ENCODE measurements around the gene IQSEC2.

Gene IQSEC2

GRCh38 chrX:53268173-53268572 lies 13.2 kb downstream of the IQSEC2 start:
- no peak for DNase-seq (ENCODE audit: low read depth, low spot score)

DNA sequence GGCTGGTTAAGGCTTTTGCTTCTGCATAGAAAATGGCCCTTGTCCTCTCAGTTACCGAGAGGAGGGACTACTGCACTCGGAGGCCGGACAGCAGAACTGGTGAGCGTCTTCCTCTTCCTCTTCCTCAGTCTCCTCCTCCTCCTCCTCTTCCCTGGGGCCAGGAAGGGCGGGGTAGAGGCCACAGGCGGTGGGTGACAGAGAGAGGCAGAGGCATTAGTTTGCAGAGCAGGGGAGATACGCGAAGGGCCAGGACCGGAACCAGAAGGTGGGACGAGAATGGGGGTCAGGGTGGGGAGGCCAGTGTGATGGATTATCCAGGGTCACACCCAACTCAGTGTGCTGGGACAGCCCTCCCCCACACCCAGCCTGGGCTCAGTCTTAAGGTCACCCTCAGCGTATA lies 14.5 kb downstream of the IQSEC2 start:
- no peak for DNase-seq (ENCODE audit: low read depth, low spot score)

DNA sequence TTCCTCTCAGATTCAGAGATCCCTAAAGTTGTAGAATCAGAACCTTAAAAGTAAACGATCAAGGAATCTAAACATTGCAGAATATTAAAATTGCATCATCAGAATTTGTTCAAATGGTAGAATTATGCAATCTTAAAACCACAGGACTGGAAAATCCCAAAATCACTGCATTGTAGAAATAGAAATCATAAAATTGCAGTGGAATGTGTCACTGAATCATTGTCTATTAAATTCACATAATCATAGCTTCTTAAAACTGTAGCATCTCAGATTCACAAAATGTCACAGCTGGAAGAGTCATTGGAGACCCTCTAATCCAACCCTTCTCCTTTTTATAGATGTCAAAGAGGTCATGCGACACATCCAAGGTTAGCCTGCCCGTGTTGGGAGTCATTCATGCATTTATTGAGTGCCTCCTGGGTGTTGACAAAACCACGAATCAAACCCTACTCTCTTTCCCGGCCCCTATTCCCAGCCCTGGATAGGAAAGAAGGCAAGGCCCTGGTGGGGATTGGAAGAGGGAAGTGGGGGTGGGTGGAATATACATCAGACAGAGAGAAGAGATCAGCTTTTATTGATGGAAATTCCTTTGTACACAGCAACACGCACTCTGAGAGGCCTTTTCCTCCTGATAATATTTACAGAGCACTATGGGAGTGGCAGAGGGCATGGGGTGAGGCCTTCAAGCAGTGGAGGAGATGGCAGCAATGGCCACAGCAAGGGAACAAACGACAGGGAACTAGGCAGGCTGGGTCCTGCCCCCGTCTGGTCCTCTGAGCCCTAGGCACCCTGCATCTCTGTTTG lies 15.4 kb downstream of the IQSEC2 start:
- DNase-seq (ENCODE audit: low read depth, low spot score), result no peak

DNA sequence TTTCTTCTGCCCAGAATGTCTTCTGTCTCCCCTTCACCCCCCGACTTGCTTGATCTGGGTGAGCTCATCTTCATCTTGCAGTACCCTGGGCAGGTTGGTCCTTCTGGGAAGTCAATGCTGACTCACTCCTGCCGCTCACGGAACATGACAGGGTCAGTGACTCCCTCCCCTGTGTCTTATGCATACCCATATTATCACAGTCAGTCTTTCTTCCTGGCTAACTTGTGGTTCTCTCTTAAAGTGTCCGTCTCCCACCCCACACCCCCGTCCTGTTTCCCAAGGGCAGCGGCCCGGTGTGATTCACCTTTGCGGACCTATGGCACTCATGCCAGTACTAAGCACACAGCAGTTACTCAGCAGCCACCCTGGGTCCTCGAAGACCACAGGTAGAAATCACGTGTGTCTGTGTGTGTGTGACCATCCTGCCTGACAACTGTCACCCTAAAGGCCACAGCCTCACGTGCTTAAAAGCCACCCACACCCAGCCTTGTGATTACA lies 17.7 kb downstream of the IQSEC2 start:
- DNase-seq (ENCODE audit: low read depth, low spot score), result no peak

DNA sequence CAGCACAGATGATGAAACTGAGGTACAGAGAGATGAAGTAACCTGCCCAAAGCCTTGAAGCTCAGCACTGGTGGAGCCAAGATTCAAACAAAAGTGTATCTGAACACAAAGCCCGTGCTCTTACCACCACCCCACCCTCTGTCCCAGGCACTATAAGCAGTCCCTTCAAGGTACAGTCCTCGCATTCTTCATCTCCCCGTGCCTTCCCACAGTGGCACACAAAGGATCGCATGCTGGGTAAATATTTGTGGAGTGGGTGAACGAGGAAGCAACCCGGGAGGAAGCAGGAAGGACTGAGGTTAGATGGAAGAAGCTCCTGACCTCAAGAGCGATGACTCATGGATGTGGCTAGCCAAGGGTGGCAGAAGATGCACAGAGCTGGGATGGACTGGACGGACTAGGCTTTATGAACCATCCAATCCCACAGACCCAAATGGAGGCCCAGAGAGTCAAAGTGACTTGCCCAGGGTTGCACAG lies 18.4 kb downstream of the IQSEC2 start:
- DNase-seq (ENCODE audit: low read depth, low spot score), result no peak

DNA sequence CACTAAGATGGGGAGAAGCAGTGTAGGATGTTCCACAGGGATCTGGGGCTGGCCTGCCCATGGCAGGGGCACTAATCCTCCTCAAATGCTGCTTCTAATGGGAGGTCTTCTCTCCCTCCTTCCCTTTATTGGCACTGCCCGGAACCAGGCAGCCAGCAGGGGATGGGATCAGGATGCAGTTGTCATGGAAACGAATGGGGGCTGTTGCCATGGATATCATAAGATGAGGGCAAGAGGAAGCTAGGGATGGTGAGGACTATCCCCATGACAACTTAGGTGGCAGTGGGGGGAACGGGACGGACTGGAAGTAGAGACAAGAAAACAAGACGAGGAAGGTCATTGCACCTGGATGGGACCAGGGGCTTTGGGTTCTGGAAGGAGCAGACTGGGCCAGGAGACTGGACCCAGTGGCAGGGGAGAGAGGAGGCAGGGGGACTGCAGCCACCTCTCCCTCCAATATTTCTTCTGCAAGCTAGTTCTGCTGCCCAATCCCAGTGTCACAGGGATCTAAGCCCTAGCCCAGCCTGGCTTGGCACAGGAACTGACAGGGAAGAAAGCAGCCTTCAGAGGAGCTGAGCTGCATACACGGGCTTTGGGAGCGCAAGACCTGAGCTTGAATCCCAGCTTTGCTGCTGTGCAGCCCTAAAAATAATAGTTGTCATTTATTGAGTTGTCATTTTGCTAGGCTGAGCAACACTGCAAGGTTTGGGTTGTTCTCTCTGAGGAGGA lies 19.0 kb downstream of the IQSEC2 start:
- DNase-seq (ENCODE audit: low read depth, low spot score), result no peak

- no peak for DNase-seq (ENCODE audit: low read depth, low spot score)
Observed at GRCh38 chrX:53261355-53261972, 19.9 kb downstream of the IQSEC2 start.

DNA sequence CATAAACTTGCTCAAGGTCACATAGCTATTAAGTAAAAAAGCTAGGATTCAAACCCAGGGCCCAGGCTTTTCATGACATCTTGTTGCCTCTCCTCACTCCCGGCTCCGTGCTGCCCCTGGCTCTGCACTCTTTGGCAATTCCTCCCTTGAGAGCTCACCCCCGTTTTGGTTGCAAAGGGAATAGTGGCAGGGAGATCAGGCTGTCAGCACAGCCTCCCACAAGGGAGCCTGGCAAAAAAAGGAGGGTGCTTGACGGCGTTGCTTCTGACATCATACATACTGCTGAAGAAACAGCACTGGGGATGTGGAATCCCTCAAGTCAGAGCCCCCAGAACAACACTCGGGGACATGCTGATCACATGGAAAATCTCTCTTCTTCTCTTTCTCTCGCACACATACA lies 20.5 kb downstream of the IQSEC2 start:
- DNase-seq (ENCODE audit: low read depth, low spot score), result no peak

DNA sequence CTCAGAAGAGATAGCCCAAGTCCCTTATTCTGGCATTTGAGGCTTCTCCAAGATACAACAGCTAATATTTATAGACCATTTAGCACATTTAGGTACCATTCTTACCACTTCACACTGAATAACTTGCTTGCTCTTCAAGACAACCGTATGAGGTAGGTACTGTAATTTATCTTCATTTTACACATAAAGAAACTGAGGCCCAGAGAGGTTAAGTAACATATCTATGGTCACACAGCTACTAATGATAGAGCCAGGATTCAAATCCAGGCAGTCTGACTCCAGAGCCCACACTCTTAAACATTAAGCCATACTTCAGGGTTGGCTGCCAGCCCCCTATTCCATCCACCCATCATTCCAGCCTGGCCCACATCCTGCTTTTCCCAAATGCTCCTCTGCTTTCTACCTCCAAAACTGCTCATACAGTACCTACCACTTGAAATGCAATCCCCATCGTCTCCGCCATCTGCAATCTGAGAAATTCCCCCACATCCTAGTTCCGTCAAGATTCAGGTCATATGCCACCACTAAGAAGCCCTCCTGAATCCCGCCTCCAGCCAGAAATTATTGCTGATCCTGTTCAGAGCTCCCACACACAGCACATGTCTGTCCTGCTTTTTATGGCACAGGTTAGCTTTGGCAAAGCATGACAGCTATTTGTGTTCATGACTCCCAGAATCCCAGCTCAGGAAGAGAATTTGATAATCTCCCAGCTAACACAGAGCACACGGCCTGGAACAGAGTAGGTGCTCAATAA lies 23.5 kb downstream of the IQSEC2 start:
- DNase-seq (ENCODE audit: low read depth, low spot score), result no peak

- no peak for DNase-seq (ENCODE audit: low read depth, low spot score)
Observed at GRCh38 chrX:53257166-53257565, 24.2 kb downstream of the IQSEC2 start.

DNA sequence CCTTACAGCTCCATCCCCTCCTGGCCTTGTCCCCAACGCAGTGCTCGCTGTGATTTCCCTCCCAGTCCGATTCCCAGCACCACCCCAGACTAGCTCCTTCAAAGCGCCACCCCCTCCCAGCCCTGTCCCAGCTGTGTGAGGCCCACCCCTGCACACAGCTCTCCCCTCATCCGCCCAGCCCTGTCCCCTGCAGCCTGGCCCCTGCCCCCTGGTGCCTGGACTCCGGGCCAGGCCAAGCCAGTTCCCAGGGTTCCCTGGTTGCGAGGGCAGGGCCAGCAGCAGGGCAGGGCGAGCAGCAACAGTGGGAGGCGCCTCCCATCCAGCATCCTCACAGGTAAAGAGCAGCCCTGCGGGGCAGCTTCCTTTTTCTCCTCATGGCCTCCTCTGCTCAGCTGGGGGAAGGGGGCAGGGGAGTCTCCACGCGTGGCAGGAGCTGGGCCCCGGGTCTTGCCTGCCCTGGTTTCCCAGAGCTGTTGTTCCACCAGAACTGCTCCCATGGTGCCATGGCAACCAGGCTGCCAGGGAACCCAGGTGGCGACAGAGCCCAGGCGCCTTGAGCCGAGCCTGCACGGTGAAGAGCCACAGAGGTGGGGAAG lies 24.8 kb downstream of the IQSEC2 start:
- no peak for DNase-seq (ENCODE audit: low read depth, low spot score)

DNA sequence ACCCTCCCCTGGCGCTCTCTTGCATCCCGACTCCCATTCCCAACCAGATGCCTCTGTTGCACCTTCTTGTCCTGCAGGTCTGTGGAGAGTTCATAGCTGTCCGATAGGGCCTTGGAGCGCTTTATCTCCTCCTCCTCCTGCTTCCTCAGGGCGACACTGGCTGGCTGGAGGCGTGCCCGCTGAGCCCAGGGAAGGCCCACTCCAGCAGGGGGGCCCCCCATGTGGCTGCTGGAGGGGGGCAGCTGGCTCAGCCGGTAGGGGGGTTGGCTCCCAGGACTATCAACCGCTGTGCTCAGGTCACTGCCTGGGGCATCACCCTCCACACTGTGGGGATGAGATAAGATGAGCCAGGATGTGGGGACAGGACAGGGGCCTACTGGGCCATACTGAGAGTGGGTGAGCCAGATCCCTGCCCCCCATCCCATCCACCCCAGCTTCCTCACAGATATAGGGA lies 25.6 kb downstream of the IQSEC2 start:
- DNase-seq (ENCODE audit: low read depth, low spot score), result no peak

GRCh38 chrX:53254570-53255461 lies 26.6 kb downstream of the IQSEC2 start:
- DNase-seq (ENCODE audit: low read depth, low spot score), result no peak

- DNase-seq (ENCODE audit: low read depth, low spot score), result no peak
Observed at GRCh38 chrX:53253293-53254020, 27.9 kb downstream of the IQSEC2 start.

DNA sequence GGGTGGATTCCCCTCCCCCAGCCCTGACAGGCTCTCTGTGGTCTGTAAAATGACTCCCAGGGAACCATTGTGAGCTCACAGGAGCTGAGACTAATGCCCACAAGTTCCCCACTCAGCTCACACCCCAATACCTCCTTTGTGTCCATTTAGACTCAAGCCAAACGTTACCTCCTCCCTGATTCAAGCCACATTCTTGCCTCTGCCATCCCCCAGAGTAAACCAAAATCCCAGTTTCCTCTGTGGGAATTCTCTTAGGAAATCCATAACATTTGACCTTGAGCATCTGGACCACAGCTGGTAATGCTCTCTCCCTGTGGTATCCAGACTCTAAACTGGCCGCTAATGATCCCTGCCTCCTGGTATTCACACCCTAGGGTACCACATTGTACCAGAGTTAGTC lies 30.1 kb downstream of the IQSEC2 start:
- DNase-seq (ENCODE audit: low read depth, low spot score), result no peak

GRCh38 chrX:53250556-53250955 lies 30.8 kb downstream of the IQSEC2 start:
- DNase-seq (ENCODE audit: low read depth, low spot score), result no peak

- DNase-seq (ENCODE audit: low read depth, low spot score), result no peak
Observed at GRCh38 chrX:53249408-53250042, 31.9 kb downstream of the IQSEC2 start.

DNA sequence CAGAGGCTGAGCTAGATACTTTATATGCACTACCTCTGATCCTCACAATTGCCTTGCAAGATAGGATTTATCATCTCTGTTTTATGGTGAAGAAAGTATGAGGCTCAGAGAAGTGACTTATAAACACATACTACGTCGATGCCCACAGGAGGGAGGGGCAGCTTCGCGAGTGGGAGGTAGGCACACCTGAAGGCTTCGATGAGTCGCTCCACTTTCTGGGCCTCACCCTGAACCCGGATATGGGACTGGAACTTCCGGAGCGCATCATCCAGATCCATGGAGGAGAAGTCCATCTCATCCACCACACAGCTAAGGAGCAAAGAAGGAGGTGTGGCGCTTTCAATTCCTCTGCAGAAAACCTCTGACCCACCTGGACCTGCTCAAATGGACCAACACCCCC lies 33.5 kb downstream of the IQSEC2 start:
- DNase-seq (ENCODE audit: low read depth, low spot score), result no peak

DNA sequence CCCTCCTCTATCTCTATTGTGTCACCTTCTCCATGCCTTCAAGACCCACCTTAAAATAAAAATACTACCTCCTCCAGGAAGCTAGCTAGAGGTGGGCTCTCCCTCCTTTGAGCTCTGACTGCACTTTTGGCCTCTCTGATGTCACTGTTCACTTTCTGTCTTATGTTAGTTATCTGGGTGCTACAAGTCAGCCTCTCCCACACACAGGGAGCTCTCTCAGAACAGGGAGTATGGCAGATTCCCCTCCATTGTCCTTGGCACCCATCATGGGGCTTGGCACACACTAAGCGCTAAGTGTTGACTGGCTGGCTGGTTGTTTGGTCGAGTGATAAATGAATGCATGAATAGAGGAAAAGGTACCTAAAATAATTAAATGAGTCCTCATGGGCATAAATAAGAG lies 35.2 kb downstream of the IQSEC2 start:
- no peak for DNase-seq (ENCODE audit: low read depth, low spot score)

Data from brain pericyte (primary cell).